CD4-positive, alpha-beta T cell treated with Interleukin-6 for 4 hours (primary cell): ENCODE results near the gene FSIP2.

Experiments
- DNase-seq: peaks from one replicate; pipeline ENCODE4 v3.0.0-alpha.2; 2020; ENCODE audit warnings: mixed read lengths

The FSIP2 gene

GRCh38 chr2:185738679-185739472 is at the start of gene FSIP2:
Gene FSIP2, plus strand, starts transcription at chr2:185738804. Its CDS starts 91 bp downstream, at chr2:185738895.
- peak; percentile 3 for DNase-seq

GRCh38 chr2:185689906-185690539 is 48.6 kb upstream of the FSIP2 start:
- no peak for DNase-seq

- no peak for DNase-seq
Observed at GRCh38 chr2:185695711-185696235, 42.8 kb upstream of the FSIP2 start.

- DNase-seq: no peak
Observed at GRCh38 chr2:185700883-185701282, 37.7 kb upstream of the FSIP2 start.

- no peak for DNase-seq
Observed at GRCh38 chr2:185734658-185735057, 3.9 kb upstream of the FSIP2 start.

GRCh38 chr2:185736210-185736609 is 2.4 kb upstream of the FSIP2 start:
- DNase-seq: no peak

- DNase-seq: no peak
Observed at GRCh38 chr2:185745864-185746859, 7.6 kb downstream of the FSIP2 start.

- DNase-seq: no peak
Observed at GRCh38 chr2:185757356-185757755, 18.8 kb downstream of the FSIP2 start.

GRCh38 chr2:185771396-185771795 is 32.8 kb downstream of the FSIP2 start:
- no peak for DNase-seq

GRCh38 chr2:185780890-185781289 is 42.3 kb downstream of the FSIP2 start:
- no peak for DNase-seq

- DNase-seq: no peak
Observed at GRCh38 chr2:185782223-185782769, 43.7 kb downstream of the FSIP2 start.

- no peak for DNase-seq
Observed at GRCh38 chr2:185785156-185785555, 46.6 kb downstream of the FSIP2 start.

GRCh38 chr2:185785851-185786473 is 47.4 kb downstream of the FSIP2 start:
- DNase-seq: no peak

- DNase-seq: no peak
Observed at GRCh38 chr2:185787227-185788145, 48.9 kb downstream of the FSIP2 start.

GRCh38 chr2:185790361-185790760 is 51.8 kb downstream of the FSIP2 start:
- no peak for DNase-seq

- DNase-seq: no peak
Observed at GRCh38 chr2:185793532-185794345, 55.1 kb downstream of the FSIP2 start.

GRCh38 chr2:185796758-185797157 is 58.2 kb downstream of the FSIP2 start:
- no peak for DNase-seq

- DNase-seq: no peak
Observed at GRCh38 chr2:185802926-185803325, 64.3 kb downstream of the FSIP2 start.

GRCh38 chr2:185806783-185807182 is 68.2 kb downstream of the FSIP2 start:
- no peak for DNase-seq

- no peak for DNase-seq
Observed at GRCh38 chr2:185807351-185807750, 68.7 kb downstream of the FSIP2 start.
